Activated CD4-positive, CD25-positive, alpha-beta regulatory T cell treated with anti-CD3 and anti-CD28 coated beads, Interleukin-2, amount 50 U/mL, for 72 hours (primary cell): ENCODE results near the gene KLRC4.
"Not testable (repeated sequence)": the region's sequence is repeated elsewhere in the genome, so short reads cannot be mapped to it uniquely, and the experiment has no call there.

Experiments used
- DNase-seq: peaks from one replicate; pipeline ENCODE4 v3.0.0; 2021

KLRC4 gene

DNA sequence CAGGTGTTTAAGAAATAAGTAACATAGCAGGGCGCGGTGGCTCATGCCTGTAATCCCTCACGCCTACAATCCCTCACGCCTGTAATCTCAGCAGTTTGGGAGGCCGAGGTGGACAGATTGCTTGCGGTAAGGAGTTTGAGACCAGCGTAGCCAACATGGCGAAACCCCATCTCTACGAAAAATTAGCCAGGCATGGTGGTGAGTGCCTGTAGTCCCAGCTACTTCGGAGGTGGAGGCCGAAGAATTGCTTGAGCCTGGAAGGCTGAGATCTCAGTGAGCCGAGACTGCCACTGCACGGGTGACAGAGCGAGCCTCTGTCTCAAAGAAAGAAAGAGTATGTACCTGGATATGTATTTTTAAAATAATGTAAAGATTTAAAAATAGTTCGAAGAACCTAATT is 13.4 kb downstream of the KLRC4 start:
- not testable (repeated sequence) for DNase-seq

DNA sequence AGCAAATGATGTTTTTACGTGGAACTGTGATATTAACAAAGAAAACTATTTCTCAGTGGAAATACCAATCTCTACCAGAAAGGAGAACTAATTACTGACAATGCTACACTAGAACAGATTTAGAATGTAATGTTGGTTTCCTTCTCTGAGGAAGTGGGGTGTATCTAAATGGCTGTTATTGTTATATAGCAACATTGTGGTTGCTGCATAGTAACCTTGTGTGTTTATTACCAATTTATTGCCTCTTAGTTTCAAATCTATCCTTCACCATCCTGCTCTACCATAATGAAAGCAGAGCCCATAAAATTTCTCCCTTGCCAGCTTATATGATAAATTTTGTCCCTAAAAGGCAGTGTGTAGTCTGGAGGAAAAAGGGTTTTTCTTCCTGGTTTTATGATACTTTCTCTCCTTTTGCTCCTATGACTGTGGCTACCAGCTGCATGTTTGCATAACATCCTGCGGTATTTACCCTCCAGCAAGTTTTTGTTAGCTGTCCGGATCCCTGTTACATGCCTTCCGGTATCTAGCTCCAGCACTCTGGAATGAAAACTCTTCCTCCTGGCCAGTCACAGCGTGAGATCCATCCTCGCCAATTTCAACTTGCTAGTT is 14.1 kb downstream of the KLRC4 start:
- no peak for DNase-seq

DNA sequence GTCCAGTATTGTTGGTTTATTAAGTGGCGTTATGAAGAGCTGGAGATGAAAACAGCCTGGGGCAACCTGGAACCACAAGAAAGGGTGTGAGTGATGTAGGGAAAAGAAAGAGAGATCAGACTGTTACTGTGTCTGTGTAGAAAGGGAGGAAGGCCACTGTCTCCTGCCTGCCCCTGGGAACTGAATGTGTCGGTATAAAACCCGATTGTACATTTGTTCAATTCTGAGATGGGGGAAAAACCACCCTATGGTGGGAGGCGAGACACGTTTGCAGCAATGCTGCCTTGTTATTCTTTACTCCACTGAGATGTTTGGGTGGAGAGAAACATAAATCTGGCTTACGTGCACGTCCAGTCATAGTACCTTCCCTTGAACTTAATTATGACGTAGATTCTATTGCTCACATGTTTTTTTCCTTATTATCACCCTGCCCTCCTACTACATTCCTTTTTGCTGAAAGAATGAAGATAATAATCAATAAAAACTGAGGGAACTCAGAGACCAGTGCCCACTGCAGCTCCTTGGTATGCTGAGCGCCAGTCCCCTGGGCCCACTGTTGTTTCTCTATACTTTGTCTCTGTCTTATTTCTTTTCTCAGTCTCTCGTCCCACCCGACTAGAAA is 14.9 kb downstream of the KLRC4 start:
- not testable (repeated sequence) for DNase-seq

DNA sequence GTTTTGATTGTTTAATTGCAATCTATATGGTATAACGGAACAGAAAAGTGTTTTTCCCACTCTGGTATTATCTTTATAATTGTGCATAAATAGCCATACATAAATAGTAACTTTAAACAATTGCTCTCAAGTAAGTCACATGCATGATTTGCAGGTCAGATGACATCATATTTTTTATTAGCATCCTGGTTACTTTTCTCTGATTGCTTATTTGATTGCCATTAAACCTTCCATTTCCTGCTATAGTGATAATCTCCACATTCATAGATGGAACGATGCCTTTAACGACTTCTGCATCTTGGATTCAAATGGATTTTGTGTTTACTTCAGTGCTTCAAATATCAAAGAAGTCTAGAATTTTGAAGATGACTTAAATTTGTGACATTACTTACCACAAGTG is 16.3 kb downstream of the KLRC4 start:
- no peak for DNase-seq

DNA sequence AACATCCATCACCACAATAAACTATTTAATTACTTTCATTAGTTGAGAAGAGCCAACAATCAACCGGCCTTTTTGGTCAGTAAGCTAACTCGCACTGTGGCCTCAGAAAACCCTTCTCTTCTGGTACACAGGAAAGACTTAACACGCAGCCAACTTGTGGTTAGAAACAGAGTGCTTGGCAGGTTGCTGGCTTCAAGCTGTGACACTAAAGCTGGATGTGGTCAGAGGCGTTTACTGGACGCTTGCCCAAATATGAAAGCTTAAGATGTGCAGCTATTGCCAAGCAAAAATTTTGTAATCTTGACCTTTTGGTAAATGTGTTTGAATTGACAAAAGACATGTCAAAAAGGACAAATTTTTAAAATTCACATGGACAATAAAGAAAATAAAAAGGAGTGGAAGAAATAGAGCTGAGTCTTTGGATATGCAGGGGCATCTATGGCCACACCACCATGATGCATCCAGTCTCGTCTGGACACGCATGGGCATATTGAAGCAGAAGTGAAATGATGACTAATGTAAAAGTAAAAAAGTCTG is 17.1 kb downstream of the KLRC4 start:
- DNase-seq: no peak

DNA sequence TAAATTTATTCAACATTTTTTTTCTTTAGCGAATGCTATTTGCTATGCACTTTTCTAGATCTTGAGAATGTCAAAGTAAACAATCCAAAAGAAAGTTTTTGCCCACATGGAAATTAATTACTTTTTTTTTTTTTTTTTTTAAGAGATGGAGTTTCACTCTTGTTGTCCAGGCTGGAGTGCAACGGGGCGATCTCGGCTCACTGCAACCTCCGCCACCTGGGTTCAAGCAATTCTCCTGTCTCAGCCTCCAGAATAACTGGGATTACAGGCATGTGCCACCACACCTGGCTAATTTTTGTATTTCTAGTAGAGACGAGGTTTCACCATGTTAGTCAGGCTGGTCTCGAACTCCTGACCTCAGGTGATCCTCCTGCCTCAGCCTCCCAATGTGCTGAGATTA is 18.6 kb downstream of the KLRC4 start:
- not testable (repeated sequence) for DNase-seq

DNA sequence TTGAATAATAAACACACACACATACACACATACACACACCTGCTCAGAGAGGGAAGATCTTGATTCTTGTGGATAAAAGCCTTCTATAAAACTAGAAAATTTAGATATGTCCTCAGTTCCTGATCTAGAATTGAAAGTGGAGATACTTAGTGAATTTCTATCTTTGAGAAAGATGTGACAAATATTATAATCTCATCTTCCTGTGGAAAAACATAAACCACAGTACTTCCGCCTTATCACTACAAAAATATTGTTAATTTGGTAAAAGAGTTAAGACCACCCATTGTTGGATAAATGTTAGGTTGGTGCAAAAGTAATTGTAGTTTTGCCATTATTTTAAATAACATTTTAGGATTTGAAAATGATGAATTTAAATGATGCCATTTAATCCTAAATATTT is 19.7 kb downstream of the KLRC4 start, which contains the start of gene KLRK1:
KLRK1 (minus strand) TSS at position 138 of the 400 bp plus-strand sequence. CDS start 1,231 bp downstream, outside the sequence.
- DNase-seq: no peak

DNA sequence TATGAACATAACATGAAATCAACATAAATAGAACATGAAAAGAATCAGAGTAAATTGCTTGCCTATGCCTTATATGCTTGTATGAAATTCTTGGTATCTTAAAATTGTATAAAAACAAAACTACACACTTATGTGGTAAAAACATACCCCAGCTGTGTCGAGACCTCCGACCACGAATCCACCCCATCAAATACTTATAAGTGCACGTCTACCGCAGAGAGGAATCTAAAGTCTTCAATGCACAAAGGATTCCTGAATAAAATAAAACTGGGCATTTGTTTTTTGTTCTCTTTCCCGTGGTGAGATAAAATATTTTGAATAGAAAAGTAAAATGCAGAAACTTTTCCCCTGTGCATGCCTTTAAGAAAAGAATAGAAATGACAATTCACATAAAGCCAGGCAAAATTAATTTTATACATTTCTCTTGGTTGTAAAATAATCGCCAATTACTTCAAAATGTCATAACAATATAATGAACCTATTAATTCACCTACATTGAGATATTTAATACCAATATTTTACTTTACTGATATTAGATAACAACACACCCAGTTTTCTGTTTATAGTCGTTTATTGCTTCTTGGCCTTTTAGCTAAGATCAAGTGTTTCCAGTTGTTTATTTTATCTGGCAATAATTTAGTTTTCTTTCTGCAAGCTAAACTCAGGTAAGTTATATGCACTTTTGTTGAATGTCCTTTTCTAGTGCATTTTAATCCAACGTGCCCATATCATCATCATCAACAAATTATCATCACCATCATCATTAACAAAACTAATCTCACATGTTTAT is 20.7 kb downstream of the KLRC4 start:
- no peak for DNase-seq

DNA sequence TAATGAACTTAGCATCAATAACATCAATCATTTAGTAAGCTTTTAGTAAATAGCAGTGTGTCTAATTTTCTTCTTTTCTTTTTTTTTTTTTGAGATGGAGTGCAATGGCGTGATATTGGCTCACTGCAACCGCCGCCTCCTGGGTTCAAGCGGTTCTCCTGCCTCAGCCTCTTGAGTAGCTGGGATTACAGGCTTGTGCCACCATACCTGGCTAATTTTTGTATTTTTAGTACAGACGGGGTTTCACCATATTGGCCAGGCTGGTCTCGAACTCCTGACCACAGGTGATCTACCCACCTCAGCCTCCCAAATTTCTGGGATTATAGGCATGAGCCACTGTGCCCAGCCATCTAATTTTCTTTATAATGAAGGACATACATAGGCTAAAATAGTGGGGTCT is 22.1 kb downstream of the KLRC4 start:
- not testable (repeated sequence) for DNase-seq

DNA sequence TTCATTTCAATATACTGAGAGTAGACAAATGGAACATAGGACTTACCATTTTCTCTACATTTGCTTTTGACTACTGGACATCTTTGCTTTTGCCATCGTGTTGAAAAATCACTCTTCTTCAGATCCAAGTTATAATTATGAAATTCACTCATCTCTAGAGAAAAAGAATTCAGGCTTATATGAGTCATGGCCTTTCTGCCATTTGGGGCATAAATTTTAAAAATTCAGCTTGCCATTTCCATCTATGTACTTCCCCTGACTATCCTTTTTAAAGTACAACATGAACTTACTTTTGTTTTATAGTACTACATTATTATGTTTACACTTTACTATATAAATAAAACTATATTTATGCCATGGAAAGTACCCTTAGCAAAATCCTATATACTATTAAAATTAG is 22.7 kb downstream of the KLRC4 start:
- no peak for DNase-seq

DNA sequence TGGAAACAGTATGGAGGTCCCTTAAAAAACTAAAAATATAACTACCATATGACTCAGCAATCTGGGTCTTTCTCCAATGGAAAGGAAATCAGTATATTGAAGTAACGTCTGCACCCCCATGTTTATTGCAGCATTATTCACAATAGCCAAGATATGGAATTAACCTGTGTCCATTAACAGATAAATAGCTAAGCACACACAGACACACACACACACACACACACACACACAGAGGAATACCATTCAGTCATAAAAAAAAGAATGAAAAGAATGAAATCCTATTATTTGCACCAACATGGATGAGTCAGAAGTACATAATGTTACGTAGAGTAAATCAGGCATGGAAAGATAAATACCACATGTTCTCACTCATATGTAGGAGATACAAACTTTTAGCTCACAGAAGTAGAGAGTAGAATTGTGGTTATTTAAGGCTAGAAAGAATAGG is 24.4 kb downstream of the KLRC4 start:
- DNase-seq: no peak

DNA sequence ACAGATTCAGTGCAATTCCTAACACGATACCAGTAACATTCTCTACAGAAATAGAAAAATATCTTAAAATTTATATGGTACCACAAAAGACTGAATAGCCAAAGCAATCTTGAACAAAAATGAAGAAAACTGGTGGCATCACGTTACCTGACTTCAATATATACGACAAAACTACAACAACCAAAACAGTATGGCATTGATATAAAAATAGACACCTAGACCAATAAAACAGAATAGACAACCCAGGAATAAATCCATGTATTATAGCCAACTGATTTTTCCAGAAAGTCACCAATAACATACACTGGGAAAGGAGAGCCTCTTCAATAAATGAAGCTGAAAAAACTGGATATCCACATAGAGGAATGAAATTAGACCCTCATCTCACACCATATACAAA is 25.4 kb downstream of the KLRC4 start:
- DNase-seq: no peak

DNA sequence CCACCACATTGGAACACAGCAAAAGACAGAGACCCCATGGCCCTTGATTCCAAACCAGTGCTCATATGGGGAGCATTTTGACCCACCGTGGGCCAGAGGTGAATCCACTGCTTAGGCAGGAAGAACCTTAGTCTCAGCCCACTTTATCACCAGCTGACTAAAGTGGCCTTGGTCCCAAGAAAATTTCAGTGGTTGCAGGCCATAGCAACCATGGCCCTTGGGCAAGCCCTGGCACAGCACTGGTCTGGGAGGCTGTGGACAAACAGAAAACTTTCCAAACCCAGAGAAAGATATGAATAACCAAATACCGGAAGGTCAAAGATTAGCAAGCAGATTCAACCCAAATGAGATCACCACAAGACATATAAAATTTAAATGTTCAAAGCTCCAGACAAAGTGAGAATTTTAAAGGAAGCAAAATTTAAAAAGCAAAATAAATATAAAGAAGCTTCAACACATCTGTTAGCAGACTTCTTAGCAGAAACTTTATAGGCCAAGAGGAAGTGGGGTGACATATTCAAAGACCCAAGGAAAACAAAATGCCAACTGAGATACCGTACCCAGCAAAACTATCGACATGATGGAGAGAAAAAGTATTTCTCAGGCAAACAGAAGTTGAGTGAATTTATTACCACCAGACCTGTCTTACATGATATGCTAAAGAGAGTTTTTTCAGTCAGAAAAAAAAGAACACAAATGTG is 27.5 kb downstream of the KLRC4 start:
- DNase-seq: no peak

DNA sequence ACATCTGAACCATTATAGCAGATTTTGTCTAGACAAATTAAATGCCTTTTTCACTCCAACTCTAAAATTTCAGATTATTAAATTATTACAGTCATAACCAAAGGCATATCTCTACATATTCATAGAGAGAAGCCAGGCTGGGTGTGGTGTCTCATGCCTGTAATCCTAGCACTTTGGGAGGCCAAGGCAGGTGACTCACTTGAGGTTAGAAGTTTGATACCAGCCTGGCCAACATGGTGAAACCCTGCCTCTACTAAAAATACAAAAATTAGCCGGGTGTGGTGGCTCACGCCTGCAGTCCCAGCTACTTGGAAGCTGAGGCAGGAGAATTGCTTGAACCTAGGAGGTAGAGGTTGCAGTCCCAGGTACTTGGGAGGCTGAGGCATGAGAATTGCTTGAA is 30.8 kb downstream of the KLRC4 start:
- DNase-seq: not testable (repeated sequence)

DNA sequence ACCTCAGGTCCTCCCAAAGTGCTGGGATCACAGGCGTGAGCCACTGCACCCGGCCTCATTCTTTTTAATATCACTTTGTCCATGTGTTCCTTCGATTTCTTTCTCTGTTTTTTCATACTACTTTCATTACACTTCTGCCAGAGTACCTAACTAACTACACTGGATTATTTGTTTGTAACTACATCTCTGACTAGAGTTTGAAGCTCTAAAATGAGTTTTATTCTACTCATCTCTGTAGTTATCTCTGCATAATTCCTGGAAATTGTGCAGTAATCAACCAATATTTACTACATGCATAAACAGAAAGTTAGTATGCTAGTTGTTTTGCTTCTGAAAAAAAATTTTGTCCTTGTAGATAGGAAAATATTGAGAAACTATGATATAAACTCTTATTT is 34.9 kb downstream of the KLRC4 start:
- DNase-seq: no peak

DNA sequence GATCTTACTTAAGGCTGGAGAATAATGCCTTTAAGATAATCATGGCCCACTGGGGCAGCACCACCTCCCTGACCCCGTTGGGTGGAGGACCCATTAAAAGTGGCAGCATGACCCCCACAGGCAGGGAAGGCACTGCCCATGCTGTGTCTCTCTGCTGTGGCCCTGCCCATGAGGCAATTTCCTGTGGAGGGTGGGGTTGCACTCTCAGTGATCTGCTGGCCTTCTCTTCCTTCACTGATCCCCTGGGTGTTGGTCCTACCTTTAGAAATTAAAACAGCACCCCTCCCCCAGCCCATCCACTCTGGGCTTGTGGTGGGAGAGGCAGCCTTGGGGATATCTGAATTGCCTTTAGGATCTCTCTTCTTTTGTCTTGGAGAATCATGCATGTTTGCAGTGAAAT is 37.0 kb downstream of the KLRC4 start:
- DNase-seq: no peak

DNA sequence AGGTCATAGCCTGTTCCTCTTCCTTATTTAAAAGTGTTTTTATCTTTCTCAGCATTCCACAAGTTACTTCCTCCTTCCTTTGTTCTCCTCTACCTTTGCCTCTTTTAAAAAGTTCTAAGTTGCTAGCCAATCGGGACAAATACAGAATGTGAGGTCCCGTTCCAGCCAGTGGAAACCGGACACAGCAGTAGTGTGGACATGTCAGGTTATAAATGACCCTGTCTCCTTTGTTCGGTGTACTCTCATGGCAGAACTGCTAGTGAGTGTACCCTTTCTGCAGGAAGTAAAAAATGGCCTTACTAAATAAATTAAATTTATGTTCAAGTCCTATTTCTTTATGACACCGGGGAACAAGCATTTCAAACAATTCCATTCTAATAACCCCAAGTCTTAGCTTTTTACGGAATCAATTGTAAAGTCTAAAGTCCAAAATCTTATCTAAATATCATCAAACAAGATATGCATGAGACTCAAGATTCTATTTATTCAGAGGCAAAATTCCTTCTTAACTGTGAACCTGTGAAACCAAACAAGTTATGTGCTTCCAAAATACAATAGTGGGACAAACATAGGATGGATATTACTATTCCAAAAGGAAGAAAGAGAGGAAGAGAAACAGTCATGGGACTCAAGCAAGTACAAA is 37.5 kb downstream of the KLRC4 start:
- not testable (repeated sequence) for DNase-seq

DNA sequence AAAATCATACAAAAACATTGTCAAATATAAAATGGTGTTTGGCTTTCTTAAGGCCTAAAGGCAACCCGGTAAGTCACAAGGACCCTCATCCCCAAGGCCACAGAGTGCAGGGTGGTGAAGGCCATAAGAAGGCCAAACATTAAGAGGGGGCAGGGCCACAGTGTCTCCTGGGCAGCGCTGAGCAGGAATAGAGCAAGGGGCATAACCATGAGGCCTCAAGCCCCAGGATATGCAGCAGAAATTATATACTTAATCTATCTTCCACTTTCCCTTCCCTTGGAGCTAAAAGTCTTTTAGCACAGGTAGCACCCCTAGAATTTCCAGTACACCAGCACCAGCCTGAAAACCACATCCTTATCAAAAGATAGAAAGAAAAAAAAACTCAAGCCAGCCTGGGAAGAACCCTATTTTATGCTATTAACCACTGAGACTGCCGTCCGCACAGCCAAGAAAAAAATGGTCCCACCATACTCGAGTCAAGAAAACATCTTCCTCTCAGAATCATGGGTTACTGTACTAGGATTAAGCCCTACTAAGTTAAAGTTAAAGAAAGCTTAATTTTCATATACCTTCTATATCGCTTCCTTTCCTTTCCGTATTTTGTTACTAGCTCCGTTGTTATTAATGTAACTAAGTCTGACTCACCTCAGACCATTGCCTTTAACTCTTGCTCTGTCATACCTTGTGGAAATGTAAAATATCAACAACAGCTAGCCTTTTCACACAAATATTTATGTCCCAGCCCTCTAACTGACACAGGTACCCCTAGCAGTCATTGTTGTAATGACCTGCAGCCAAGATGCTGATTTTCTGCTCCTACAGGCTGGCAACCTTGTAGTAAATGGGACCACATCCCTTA is 39.8 kb downstream of the KLRC4 start:
- no peak for DNase-seq

DNA sequence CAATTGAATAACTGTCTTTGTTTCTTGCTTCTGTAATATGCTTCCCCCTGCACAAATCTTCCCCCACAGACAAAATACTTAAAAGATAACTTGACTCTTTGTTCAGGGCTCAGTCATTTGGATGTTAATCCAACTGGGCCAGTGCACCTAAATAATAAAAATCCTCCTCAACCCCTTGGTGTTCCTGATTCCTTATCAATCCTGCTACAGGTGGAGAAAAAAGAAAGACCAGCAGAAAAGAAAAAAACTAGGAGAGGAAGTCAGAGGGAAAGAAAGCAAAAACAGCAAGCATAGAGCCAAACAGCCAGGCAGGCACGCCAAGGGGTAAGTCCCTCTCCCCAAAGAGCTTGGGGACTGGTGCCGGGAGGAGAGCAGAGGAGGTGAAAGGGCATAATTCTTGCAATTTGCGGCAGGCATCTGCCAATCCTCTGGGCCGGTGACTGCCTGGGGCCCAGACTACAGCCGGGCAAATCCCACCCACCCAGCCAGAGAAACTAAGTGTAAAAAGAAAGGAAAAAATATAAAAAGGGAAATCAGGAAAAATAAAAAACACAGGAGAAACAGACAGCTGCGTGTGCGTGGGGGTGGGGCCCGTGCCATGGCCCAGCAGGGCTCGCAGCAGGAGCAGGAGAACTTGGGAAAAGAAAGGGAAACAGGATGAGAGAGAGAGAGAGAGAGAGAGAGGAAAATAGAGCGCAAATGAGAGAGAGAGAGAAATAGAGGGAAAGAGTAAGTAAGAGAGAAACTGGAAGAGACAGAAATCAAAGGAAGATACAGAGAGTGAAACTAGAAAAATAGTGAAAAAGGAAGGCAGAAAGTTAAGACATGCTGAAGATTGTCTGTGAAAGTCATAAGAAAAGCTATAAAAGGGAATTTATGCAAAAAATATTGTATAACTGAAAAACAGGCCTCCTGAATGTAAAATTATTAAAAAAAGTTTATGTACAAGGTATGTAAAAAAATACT is 41.1 kb downstream of the KLRC4 start:
- DNase-seq: no peak

DNA sequence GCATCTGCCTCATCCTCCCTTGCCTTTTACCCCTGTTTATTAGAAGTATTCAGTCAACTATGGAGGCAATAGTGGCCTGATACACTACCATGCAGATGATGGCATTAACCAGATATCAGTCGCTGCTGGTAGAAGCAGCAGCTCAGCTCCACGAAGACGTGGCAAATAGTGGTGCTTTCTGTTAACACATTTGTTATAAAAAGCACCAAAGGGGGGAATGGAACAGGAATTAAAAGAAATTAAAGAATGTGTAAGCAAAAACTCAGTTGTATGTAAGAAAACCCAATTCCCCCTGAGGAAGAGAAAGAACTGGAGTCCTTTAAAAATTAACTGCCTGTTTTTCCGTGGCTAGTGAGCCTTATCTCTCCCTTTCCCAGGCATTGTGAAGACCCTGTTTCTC is 41.8 kb downstream of the KLRC4 start:
- DNase-seq: not testable (repeated sequence)
